Measurements from ENCODE around the gene SAYSD1.

Gene SAYSD1

GRCh38 chr6:39078695-39079094, 36.3 kb downstream of the SAYSD1 start:
- no peak for DNase-seq

DNA sequence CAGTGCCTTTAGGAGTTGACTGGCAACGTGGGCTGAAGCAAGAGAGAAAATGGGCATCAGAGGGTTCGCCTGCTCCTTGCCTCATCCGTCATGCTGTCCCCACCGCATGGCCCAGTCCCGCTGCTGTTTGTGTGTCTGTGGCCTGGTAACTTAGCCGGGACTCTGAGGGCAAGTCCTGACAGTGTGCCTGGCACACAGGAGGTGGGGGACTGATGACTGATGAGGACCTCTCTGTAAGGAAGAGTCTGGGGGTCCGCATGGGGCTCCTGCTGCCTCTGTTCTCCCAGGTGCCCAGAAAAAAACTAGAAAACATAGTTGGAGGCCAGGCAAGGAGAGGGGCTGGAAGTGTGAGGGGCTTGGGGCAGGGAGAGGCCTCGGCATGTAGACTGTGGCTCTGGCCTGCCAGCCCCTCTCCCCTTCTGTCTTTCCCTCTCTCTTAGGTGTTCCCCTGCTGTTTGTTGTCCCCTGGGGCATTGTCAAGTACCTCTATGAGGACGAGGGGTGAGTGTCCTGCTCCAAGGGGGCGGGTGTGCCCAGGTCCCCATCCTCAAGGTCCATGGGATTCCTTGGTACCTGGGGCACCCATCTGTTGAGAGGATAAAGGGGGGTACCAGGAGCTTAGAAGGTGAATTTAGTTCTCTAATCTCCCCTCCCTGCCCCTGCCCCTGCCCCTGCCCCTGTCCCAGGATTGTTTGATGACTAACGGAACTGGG, 36.9 kb downstream of the SAYSD1 start:
- no peak for DNase-seq

- DNase-seq, result peak in 1 of 2 experiments; percentile 13
Observed at GRCh38 chr6:39076623-39077535, 38.1 kb downstream of the SAYSD1 start.

DNA sequence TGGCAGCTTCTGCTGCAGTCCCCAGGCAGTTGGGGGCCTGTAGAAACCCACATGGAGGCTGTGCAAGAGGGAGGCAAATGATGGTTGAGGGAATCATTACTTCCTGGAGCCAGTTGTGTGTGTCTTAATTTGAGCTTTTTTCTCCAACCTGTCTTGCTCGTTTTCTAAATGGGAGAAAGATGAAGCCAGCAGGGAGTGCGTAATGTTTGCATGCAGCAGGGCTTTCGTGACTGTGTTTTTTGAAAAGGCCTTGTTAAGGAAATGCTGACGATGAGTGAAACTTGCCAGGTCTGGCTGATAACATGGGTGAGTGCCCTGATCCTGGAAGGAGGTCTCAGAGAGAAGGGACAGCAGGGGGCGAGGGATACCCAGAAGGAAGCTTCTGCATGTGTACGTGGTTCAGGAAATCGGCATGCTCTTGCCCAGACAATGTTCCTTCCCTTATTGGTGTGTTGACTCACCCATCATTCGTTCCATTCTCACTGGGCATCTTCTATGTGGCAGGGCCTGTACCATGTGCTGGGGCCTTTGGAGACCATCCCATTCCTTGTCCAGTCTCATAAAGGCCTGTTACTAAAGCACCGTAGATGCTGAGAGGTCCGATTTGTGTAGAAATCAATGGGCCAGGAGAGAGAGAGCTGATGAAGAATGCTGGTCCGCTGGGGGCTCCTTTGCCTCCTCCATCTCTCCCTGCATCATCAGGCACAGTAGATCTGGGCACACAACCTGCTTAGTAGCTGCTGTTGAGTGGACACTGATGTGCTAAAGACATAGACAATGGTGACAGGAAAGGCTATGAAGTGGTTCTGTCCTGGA, 39.0 kb downstream of the SAYSD1 start:
- peak in 1 of 2 experiments; percentile 9 for DNase-seq

GRCh38 chr6:39075010-39075686, 39.8 kb downstream of the SAYSD1 start:
- DNase-seq, result peak in 1 of 2 experiments; percentile 4

DNA sequence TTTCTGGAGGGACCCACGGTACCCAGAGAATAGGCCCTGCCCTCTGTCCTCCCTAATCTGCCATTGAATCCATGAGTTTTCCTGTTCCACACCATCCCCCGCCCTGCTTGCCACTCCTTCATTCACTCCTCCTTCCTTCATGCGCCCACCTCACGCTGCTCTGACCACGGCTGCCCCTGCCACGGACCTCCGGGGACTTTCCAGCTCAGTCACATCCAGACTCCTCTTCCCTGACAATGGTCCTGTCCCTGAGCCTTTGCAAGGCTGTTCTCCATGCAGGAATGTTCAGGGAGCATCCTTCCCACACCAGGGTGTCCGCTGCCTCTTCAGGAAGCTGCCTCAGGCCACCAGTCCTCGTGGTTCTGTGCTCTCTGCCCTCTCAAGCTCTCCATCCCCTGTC, 40.5 kb downstream of the SAYSD1 start:
- peak in 1 of 2 experiments; percentile 8 for DNase-seq

DNA sequence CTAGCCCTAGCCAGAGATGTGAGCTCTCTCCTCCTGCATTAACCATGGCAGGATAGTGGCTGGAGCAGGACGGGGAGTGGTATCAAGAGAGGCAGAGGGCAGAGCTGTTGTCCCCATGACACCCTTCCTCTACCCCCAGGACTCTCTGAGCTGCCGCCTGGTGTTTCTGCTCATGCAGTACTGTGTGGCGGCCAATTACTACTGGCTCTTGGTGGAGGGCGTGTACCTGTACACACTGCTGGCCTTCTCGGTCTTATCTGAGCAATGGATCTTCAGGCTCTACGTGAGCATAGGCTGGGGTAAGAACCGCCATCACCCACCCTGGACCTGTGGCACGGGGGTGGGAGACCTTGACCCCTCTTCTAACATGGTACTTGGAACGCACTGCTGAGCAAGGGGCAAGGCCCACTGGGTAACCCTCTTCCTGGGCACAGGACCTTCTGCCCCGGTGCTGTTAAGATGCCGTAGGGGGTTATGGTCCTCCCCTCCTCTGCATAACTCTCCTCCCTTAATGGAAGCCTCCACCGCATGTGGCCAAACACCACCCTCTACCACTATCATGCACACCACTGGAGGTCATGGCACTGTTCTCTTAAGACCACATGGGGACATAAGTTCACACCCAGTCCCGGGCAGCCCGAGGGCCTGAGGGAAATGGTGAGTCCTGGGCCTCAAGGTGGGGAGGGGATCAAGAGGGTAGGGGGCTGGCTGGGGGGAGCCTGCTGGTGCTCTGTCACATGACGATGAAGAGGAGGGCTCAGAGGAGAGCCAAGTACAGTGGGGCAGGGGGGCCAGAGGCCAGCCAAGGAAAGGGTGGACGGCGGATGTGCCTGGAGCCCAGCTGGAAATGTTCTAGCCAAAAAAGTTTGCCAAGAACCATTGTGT, 41.3 kb downstream of the SAYSD1 start:
- peak in 1 of 2 experiments; percentile 7 for DNase-seq

DNA sequence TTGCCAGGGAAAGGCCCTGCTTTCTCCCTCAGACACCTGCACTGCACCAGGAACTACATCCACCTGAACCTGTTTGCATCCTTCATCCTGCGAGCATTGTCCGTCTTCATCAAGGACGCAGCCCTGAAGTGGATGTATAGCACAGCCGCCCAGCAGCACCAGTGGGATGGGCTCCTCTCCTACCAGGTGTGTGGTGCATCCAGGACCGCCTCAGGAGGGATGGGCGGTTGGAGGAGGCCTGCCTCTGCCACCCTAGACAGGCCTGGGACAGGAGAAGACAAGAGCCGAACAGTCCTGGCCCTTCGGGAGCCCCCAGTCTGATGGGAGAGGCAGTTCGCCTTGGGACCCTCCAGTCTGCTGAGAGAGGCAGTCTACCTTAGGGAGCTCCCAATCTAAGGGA, 42.2 kb downstream of the SAYSD1 start:
- no peak for DNase-seq

GRCh38 chr6:39068391-39068790, 46.6 kb downstream of the SAYSD1 start:
- no peak for DNase-seq

GRCh38 chr6:39065561-39065960, 49.4 kb downstream of the SAYSD1 start:
- DNase-seq, result no peak

DNA sequence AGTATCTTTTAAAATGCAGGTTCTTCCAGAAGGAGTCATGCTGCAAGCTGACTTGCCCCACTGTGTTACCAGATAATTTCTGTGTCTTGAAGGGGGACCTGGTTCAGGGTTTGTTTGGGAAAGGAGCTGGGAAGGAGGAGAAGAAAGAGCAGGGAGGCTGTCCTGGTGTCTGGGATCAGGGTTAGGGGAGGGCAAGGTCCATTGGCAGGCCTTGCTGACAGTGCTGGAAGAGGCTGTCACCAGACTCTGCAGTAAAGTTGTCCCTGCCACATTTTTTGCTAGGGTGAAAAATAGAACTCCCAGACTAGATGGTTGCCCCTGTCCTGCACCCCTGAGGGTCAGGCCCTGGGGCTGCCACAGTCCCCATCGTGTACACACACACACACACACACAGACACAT, 51.5 kb downstream of the SAYSD1 start:
- no peak for DNase-seq

DNA sequence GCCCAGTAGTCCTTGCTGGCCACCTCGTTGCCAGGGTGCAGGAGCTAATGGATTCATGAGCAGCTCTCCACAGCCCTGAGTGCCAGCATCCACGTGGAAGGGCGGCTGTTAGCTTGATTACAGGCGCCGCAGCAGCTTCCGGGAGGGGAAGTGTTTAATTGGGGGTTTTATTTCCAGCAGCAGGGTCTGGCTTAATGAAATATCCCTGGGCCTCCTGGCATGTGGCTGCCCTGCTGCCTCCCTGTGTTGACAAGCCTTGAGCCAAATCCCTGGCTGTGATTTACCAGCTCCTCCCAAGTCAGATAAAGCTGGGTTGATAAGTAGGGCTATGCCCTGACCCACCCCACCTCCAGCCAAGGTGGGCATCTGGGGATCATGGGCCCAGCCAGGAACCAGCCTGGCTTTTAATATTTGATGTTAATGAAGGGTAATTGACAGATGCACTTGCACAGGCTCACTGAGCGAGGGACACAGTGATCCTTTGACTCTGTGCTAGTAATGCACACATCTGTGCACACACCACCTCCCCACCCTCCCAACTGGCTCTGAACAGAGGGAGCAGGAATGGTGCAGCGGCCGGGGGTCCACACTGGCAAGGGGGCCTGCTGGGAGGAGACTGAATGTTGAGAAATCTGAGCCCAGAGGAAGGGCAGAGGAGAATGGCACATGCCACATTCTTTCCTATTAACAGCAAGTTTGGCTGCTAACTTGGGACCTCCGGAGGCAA, 52.8 kb downstream of the SAYSD1 start:
- DNase-seq, result no peak

- no peak for DNase-seq
Observed at GRCh38 chr6:39061588-39061987, 53.4 kb downstream of the SAYSD1 start.

GRCh38 chr6:39061182-39061581, 53.8 kb downstream of the SAYSD1 start:
- DNase-seq, result no peak

DNA sequence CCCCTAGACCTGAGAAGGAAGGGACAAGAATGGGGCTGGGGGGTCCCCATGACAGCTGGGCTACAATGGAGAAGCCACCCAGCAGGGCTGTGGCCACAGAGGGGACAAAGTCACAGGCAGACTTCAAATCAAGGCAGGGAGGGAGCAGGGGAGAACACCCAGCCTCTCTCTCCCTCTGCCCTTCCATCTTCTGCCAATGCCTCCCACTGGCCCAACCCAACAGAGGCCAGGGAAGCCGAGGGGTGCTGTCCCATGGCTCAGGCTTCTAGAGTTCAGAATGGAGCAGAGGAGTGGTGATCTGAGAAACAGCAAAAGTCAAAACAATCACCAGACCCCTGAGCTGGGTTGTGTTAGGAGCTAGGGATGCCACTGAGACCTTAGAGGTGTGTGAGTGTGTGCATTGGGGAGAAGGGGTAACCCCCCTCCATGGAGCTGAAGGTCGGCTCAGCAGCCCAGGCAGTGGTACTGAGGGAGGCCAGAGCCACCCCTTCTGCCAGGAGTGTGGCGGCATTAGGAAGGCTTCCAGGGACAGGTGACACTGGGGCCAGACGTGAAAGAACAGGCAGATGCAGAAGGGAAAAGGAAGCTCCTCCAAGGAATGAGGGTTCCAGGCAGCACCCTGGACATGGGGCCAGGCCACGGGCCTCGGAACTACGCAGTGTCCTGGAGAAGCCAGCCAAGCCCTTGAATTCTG, 54.4 kb downstream of the SAYSD1 start:
- no peak for DNase-seq

DNA sequence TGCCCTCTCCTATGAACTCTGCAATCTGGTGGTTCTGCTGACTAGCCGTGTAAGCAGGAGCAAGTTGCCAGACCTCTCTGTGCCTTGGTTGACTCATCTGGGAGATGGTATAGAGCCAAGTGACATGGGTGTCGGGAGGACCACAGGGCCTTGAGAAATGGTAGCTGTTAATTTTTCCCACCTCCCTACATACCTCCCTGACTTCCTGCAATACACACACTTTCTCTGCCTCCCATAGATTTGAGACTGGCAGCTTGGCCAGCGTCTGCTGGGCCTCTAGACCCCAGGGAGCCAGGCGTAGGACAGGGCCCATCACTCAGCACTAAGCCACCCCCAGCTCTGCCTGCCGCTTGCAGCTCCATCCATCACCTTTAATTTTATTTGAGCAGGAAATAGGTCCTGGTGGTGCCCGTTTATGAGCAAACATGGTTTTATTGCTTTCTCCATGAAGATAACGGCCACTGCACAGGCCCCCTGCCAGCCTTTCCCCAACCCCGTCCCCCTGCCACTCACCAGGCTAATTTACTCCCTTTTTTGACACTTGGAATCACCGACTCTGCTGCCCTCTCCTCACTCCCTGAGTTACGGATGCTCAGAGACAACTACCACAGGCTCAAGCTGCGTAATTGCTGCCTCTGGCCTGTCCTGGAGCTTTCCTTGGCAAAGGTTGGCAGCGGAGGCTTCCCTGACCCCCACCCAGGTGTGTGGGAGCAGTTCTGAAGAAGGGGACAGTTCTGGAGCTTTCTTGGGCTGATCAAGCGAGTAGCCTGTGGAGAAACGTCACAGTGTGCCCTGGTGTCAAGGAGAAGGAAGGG, 55.3 kb downstream of the SAYSD1 start:
- no peak for DNase-seq

DNA sequence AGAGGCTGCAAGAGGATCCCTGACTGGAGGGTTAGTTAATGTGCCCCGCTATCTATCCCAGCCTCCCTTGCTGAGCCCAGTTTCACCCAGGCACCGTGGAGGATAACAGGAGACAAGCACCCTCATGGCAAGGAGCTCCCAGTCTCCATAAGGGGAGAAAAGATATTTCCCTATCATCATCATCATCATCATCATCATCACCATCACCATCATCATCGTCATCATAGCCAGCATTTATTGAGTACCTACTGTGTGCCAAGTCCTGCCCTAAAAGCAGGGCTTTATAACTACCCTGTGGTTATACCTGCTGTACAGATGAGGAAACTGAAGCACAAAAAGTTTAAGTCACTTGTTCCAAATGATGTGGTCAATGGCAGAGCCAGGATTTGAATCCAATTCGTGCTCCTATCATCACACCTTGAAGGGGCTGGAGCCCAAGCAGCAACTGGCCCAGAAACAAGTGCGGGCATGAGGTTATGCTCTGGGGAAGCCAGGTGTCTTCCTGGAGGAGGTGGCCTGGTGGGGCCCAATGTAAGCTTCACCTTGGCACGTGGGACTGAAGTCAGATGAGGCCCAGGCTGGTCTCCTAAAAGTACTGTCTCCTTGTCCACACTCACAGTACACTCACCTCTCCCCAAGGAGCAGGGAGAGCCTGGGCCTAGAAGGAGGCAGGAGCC, 56.4 kb downstream of the SAYSD1 start:
- DNase-seq, result no peak

All from activated T-cell treated with anti-CD3 and anti-CD28 coated beads, Interleukin-2, amount 50 U/mL, for 48 hours (primary cell).